Activated CD8-positive, alpha-beta T cell treated with anti-CD3 and anti-CD28 coated beads for 36 hours (primary cell): ENCODE measurements around the gene PIM1. TPM values are rescaled to one million over a fixed set of nuclear protein-coding genes. Genes with fewer than 3 reads are reported as not detected.

Experiments used
- ATAC-seq: fragments of 200-7000 bp; cut with Tn5 transposase; one replicate; pipeline ENCODE4 v1.10.0; 2021; ENCODE audit warnings: mild to moderate bottlenecking, moderate library complexity
- CTCF ChIA-PET: fragments of 350-600 bp; sonication (Branson Sonifier 250); formaldehyde crosslinking; loops from one replicate; lab custom pipeline; 2021; ENCODE audit warnings: antibody characterized with exemption; lab: Charles Lee
- POLR2A ChIA-PET: fragments of 350-600 bp; sonication (Branson Sonifier 250); formaldehyde crosslinking; loops from one replicate; lab custom pipeline; 2021; ENCODE audit warnings: antibody characterized with exemption; lab: Charles Lee
- DNase-seq: peaks from one replicate; pipeline ENCODE4 v3.0.0-alpha.2; 2020
- H3K27ac Mint-ChIP-seq: one replicate; pipeline ENCODE4 v1.8.0; 2021; ENCODE audit warnings: mild to moderate bottlenecking, mixed read lengths
- H3K27me3 Mint-ChIP-seq: one replicate; pipeline ENCODE4 v1.8.0; 2021; ENCODE audit warnings: mixed read lengths
- H3K36me3 Mint-ChIP-seq: one replicate; pipeline ENCODE4 v1.8.0; 2021; ENCODE audit warnings: low read depth, mixed read lengths
- H3K4me1 Mint-ChIP-seq: one replicate; pipeline ENCODE4 v1.8.0; 2021; ENCODE audit warnings: low read depth, mixed read lengths
- H3K4me3 Mint-ChIP-seq: one replicate; pipeline ENCODE4 v1.8.0; 2021; ENCODE audit warnings: mild to moderate bottlenecking, moderate library complexity, mixed read lengths
- H3K9me3 Mint-ChIP-seq: one replicate; pipeline ENCODE4 v1.8.0; 2021; ENCODE audit warnings: mixed read lengths
- CTCF ChIP-seq: fragments of 200-600 bp; IDR thresholded peaks from one replicate; pipeline ENCODE4 v1.8.0; 2022; ENCODE audit warnings: antibody characterized with exemption, mild to moderate bottlenecking
- intact Hi-C: fragments of 100-400 bp; cut with micrococcal nuclease; formaldehyde crosslinking; loops from one replicate; pipeline ENCODE4 v1.10.0; 2022
- total RNA-seq, 2 experiments: library from RNA; stranded (reverse); gene quantifications; one replicate each; pipeline ENCODE4 v1.2.3, GENCODE V29; 2021

PIM1 gene
- total RNA-seq, 2 experiments from 2014 or later: 293 to 305 TPM

GRCh38 chr6:37138856-37139229, 31.1 kb upstream of the PIM1 start:
- peaks cover 39% of the 10 kb centered on the region for H3K4me1 Mint-ChIP-seq
- intact Hi-C loops: no loop called here
- H3K4me3 Mint-ChIP-seq: no peak overlapping the region
- ChIA-PET POLR2A (no interaction called here), CTCF (interaction anchor here (0.6 to 1.0 kb wide), 2 partner anchors 33 to 122 kb away, joined by 4 read pairs; no protein-coding TSS in a partner anchor)
- H3K9me3 Mint-ChIP-seq: no peaks in the 10 kb centered on the region
- H3K27me3 Mint-ChIP-seq: no peaks in the 10 kb centered on the region
- H3K27ac Mint-ChIP-seq: no peak overlapping the region
- DNase-seq: no peak
- no peak for TF ChIP-seq CTCF
- H3K36me3 Mint-ChIP-seq: no peaks in the 10 kb centered on the region
- ATAC-seq: no peak

- Mint-ChIP-seq H3K27ac (no peak overlapping the region), H3K4me1 (peaks cover 36% of the 10 kb centered on the region), H3K9me3 (no peaks in the 10 kb centered on the region), H3K4me3 (no peak overlapping the region), H3K27me3 (no peaks in the 10 kb centered on the region), H3K36me3 (no peaks in the 10 kb centered on the region)
- ChIA-PET CTCF (no interaction called here), POLR2A (no interaction called here)
- DNase-seq (no peak), ATAC-seq (no peak)
- TF ChIP-seq CTCF: no peak
- intact Hi-C loops: no loop called here
Measured at GRCh38 chr6:37139230-37139962, 30.6 kb upstream of the PIM1 start.

- no peak for ATAC-seq
- no peak for TF ChIP-seq CTCF
- ChIA-PET CTCF (no interaction called here), POLR2A (interaction anchor here (1.0 kb wide), 1 partner anchor 10 kb away, joined by 3 read pairs; no protein-coding TSS in a partner anchor)
- Mint-ChIP-seq H3K27ac (no peak overlapping the region), H3K27me3 (no peaks in the 10 kb centered on the region), H3K4me3 (no peak overlapping the region), H3K4me1 (peaks cover 34% of the 10 kb centered on the region), H3K9me3 (no peaks in the 10 kb centered on the region), H3K36me3 (no peaks in the 10 kb centered on the region)
- intact Hi-C loops: no loop called here
- DNase-seq: no peak
Measured at GRCh38 chr6:37140145-37140544, 29.8 kb upstream of the PIM1 start.

- H3K36me3 Mint-ChIP-seq: no peaks in the 10 kb centered on the region
- no peak for TF ChIP-seq CTCF
- ChIA-PET POLR2A (interaction anchor here (0.7 to 1.2 kb wide), 3 partner anchors 11 to 148 kb away, joined by 3 to 4 read pairs (median 3); no protein-coding TSS in a partner anchor), CTCF (interaction anchor here (0.7 to 1.4 kb wide), 3 partner anchors 10 to 69 kb away, joined by 3 to 4 read pairs (median 3); no protein-coding TSS in a partner anchor)
- no peak overlapping the region for H3K4me3 Mint-ChIP-seq
- intact Hi-C loops: no loop called here
- peaks cover 30% of the 10 kb centered on the region for H3K4me1 Mint-ChIP-seq
- no peak for DNase-seq
- ATAC-seq: no peak
- H3K27me3 Mint-ChIP-seq: no peaks in the 10 kb centered on the region
- no peak overlapping the region for H3K27ac Mint-ChIP-seq
- no peaks in the 10 kb centered on the region for H3K9me3 Mint-ChIP-seq
Measured at GRCh38 chr6:37141281-37142049, 28.5 kb upstream of the PIM1 start.
